ENCODE results near the gene SLC35G1.

Gene SLC35G1

GRCh38 chr10:93867525-93867924 lies 26.3 kb upstream of the SLC35G1 start:
- no peak for DNase-seq (ENCODE audit: extremely low read depth, low read depth)
- no peak for TF ChIP-seq CTCF (IDR thresholded peaks at IDR 0.05; ENCODE audit: low read depth, low read length)

GRCh38 chr10:93871671-93872204 lies 22.0 kb upstream of the SLC35G1 start:
- no peak for DNase-seq (ENCODE audit: extremely low read depth, low read depth)

GRCh38 chr10:93872375-93873158 lies 21.2 kb upstream of the SLC35G1 start:
- DNase-seq (ENCODE audit: extremely low read depth, low read depth), result no peak
- TF ChIP-seq CTCF (IDR thresholded peaks at IDR 0.05; ENCODE audit: low read depth, low read length), result no peak

More at GRCh38 chr10:93871671-93872204, 22.0 kb upstream of the SLC35G1 start:
- no peak for TF ChIP-seq CTCF (IDR thresholded peaks at IDR 0.05; ENCODE audit: low read depth, low read length)

GRCh38 chr10:93873420-93874115 lies 20.2 kb upstream of the SLC35G1 start:
- TF ChIP-seq CTCF (IDR thresholded peaks at IDR 0.05; ENCODE audit: low read depth, low read length), result no peak
- peak; percentile 4 for DNase-seq (ENCODE audit: extremely low read depth, low read depth)

- no peak for DNase-seq (ENCODE audit: extremely low read depth, low read depth)
Observed at GRCh38 chr10:93874309-93875031, 19.3 kb upstream of the SLC35G1 start.

GRCh38 chr10:93875032-93875358 lies 18.8 kb upstream of the SLC35G1 start:
- TF ChIP-seq CTCF (IDR thresholded peaks at IDR 0.05; ENCODE audit: low read depth, low read length), result no peak
- DNase-seq (ENCODE audit: extremely low read depth, low read depth), result no peak

More at GRCh38 chr10:93874309-93875031, 19.3 kb upstream of the SLC35G1 start:
- no peak for TF ChIP-seq CTCF (IDR thresholded peaks at IDR 0.05; ENCODE audit: low read depth, low read length)
